GM19455 (cell line): ENCODE data around the gene CEP164.

ENCODE experiments used
- ATAC-seq: cut with Tn5 transposase; IDR thresholded peaks from one replicate; pipeline ENCODE4 v1.9.1; 2021; ENCODE audit not compliant: unreplicated experiment

CEP164 gene

DNA sequence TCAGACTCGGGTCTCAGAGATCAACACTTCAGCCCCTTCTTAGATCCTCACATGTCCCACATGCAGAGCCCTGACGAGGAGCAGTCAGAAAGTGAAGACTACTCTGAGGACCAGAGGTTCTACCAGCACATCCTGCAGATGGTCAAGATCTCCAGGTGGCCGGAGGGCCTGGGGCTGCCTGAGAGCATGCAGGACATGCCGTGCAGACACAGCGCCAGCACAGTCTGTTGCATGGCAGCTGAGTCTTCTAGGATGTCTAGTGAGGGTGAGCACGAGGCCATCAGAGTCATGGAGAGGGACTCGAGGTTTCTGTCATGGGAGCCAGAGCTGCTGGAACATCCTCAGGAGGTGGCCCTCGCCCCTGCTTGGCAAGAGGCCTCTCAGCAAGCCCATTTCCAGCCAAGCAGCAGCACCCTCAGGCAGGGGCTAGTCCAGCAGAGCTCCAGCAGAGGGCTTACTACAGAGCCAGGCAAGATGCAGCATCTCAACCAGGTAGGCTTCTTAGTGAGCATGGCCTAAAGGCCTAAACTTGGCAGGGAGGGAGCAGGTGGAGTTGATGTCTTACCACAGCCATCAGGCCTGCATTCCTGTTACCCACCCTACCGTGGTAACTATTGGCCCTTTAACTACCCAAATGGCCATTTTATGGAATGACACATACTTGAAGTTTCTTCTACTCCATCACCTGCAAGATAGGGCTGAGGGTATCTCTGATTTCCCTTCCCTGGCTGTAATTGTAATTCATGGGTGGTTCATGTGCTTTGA, 28.7 kb downstream of the CEP164 start:
- no peak for ATAC-seq

DNA sequence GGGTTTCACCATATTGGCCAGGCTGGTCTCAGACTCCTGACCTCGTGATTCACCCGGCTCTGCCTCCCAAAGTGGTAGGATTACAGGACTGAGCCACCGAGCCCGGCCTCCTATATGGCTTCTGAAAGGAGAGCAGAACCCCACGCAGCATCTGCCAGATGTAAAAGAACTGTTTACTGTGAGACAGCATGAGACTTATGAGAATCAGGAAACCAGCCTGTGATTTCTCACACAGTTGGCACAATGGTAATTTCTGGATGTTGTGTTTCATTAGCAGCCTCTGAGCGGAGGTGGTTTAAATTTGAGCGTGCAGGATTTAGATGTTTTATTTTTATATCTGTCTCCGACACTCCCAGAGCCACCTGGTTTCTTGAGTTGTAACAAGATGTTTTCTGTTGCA, 33.8 kb downstream of the CEP164 start:
- no peak for ATAC-seq

DNA sequence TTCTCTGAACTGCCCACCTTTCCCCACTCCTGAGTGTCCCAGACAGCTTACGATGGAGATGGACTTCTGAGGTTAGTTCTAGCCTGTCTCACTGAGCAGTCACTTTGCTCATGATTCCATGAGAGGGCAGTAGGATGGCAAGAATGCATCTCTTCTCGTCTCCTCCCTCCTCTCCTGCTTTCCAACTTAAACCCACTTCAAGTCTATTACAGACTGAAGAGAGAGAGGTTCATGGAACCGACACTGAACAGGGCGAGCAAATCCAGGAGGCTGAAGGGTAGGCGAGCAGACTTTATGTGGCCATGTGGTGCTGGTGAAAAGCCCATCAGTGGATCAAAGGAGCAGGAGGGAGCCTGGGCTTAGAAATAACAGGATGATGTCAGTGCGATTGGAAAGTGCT, 38.6 kb downstream of the CEP164 start:
- no peak for ATAC-seq

DNA sequence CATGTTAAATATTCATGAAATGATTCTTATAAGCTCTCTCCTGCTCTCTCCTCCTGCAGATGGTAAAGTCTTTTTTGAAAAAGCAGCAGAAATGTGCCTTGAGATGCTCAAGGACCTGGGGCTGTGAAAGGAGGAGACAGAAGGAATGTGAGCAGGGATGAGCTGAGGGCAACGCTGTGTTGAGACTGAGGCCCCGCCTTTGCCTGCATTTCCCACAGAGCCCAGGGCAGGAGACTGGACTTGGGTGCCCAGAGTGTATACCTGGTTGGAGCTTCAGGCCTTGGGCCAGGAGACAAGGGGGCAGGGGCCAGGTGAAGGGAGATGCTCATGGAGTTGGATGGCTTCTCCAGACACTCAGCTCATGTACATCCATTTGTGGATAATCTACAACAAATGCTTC, 39.2 kb downstream of the CEP164 start:
- no peak for ATAC-seq

DNA sequence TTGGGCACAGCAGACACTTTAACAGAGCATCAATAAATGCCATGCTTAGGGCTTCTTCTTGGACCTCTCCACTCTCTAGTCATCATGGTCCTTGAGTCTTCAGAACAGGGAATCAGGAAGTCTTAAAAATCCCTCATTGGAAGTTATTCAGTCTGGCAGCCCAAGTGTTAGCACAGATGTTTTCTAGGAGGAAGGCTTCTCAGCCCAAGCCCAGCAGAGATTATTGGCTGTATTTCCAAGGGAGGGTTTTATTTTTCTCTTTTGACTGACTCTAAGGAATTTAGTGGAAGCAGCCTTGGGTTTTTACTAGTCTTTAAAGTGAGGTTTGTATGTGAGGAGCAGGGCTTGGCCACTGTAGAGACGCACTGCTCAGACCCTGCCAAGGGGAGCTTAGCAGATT, 41.9 kb downstream of the CEP164 start:
- ATAC-seq = no peak

DNA sequence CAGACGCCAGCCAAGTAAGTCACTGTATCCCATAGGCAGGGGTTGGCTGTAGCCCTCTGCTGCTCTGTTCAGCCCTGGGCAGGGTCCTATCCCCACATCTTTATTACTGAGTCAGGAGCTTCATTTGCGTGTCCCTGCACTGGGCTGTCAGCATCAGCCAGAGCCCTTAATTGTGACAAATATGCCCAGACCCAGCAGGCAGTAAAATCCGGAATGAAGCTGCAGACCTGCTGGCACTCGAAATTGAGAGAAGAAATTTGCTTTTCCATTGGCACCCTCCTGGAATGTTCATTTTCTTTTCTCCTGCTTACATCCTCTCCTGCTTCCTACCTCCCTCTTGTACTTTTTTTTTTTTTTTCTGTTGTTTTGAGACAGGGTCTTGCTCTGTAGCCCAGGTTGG, 43.8 kb downstream of the CEP164 start:
- ATAC-seq = no peak

DNA sequence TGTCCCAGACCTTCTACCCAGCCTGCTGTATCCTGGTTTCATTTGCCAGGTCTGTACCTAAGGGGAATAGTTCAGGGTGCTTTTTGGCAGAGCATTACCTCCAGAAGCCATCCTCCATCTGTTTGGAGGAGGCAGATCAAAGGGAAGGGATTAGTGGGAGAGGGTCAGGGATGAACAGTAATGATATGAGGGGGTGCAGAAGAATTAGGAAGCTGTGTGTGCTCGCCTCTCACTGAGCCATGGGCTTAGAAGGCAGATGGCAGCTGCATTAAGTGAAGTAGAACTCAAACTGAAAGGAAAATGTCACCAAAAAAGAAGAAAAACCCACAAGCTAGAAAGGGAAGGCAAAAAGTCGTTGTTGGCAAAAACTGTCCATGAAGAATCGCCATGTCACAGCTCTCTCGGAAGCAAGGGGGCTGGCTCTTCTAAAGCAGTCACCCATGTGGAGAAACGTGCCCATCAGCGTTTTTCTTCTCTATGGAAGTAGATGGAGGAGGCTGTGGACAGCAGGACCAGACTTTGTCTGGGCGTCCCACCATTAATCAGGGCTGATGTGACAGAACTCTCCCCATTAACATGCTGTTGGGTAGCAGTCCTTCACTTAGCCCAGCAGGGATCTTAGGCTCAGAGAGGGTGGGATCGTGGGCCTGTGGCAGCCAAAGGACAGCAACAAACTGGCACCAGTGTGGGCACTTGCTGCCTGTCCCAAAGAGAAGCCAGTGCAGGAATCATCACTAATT, 46.8 kb downstream of the CEP164 start:
- ATAC-seq = no peak

DNA sequence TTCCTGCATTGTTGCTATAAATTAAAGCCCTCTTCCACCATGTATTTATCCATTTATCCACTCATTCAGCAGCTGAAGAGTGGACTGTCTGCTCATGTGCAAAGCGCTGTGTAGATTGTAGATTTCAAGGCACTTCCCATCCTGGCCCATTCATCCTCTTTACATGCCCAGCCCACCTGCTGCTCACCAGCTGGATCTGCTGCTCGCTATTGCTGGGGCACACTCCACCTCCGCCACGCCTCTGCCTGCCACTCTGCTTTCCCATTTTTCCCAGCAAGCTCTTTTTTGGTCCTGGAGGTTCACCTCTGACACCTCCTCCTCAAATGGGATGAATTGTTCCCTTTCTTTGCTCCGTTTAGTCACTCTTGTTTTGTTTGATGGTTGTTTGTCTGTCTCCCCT, 48.3 kb downstream of the CEP164 start:
- ATAC-seq = no peak

DNA sequence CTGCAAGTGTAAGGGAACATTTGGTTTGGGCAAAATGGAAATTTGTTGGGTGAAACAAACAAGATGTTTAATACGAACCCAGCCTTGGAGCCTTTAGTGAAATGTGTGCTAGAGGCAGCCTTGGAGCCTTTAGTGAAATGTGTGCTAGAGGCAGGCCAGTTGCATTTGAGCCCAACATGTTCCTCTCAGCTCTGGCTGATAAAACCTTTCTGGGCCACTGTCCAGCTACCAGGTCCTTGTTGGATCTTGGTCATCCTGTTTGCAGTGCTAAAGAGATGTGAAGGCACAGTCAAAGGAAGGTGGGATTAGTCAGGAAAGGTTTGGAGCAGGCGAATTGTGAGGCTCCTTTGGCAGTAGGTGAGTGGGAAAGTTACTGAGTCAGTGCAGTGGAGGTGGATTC, 48.9 kb downstream of the CEP164 start:
- no peak for ATAC-seq

DNA sequence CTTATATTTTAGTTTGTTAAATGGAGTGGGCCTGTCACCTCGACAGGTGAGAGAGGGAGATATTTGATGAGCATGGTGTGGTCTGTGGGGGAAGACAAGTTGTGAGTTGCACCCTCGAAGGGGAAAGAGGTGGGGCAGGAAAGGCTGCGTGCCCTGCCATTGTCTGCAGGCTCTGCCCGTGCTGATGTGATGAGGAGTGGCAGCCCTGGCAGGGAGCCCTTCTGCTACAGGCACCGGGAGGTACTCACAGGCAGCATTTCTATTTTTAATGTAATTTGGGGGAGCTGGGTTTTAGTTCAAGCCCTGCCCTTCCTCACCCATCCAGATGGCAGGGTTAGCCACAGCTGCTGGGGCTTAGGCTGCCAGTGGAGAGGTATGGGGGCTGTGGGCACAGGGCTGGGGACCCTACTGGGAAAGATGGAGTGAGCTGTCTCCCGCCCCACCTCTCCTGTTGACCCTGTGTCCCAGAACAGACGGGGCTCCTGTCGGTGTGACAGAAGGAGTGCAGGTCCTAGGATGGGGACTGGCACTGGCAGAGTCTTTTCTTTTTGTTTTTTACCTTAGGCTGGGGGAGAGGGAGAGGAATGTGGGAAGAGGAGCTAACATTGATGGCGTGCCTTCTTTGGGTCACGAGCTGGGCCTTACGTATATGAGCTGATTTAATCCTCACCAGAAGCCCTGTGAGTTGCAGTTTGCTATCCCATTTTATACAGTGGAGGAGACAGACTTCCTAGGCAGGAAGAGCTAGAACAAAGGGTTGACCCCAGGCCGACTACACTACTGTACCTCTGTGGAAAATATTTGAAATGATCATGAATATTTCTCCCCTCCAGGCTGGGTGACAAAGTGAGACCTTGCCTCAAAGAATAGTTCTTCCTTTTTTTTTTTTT, 51.6 kb downstream of the CEP164 start:
- no peak for ATAC-seq

DNA sequence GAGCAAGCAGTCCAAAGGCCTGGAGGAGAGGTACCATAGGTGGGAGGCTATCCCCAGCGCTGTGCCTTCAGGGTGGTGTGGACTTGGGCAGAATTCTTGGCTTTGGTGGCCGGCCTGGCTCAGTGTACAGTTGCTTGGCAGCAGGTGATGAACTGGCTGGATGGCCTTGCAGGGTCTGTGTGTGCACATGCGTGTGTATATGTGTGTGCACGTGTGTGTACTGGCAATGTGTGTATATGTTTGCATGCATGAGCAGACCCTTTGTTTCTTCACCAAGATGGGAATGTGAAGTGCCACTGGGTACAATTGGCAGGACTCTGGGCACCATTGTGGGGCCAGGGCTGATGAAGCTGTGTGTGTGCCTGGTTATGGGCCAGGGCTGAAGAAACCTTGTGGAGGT, 53.0 kb downstream of the CEP164 start:
- ATAC-seq = no peak

DNA sequence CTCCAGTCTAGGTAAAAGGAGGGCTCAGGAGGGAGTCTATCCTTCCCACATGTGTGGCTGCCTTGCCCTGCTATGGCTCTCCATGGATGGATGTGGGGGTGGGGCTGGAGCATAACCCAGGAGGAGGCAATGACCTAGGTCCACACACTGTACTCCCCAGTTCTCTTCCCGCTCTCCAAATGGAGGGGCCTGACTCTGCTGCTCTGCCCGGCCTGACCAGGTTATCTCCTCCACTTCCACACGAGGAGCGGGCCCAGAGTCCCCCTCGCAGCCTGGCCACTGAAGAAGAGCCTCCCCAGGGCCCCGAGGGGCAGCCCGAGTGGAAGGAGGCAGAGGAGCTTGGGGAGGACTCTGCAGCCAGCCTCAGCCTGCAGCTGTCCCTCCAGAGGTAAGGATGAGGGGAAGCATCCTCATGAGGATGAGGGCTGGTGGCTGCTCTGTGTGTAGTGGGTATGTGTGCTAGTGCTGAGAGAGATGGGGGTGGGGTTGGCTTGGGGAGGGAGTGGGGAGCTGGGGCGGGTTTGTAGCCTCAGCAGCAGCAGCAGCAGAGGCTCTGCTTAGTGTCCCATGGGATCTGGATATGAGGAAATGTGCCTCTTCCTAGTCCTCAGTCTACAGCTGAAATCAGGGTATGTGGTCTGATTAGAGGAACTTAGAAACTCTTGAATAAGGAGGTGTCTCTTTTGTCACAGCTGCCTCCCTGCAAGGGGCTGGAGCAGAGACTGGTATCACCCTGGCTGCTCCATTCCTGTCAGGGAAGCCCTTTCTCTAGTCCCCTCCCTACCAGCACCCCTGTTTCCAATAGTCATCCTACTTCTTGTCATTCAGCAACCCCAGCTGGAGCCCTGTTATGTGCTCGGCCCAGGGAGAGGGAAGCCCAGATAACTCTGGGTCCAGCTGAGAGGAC, 54.1 kb downstream of the CEP164 start:
- ATAC-seq = no peak

DNA sequence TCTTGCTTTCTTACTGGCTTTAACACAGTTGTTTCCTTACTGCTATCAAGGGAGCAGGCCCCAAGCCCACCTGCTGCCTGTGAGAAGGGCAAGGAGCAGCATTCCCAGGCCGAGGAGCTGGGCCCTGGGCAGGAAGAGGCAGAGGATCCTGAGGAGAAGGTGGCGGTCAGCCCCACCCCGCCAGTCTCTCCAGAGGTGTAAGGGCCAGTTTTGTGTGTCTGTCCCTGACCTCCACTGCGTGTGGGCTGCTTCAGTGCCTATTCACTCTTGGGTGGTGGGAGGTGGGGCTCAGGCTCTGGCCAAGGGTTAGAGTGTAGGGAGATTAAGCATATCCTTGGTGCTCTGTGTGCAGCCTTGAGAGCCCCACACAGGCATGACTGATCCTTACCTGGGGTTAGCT, 55.1 kb downstream of the CEP164 start:
- no peak for ATAC-seq

DNA sequence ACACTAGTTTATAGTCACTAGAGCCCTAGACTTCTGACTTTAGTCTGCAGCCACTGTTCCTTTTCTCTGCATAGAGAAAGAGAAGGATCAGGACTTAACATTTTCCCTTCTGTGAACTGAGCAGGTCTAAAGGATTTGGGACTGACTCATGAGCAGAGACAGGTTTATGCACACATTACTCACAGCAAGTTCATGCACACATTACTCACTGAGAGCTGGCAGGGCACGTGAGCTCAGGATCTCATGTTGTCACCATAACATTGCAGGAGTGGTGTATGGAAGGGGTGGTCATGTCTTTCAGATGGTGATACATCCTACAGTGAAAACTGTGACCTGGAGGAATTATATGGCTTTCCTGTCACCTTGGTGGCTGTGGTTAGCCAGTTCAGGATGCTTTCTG, 56.4 kb downstream of the CEP164 start:
- no peak for ATAC-seq

DNA sequence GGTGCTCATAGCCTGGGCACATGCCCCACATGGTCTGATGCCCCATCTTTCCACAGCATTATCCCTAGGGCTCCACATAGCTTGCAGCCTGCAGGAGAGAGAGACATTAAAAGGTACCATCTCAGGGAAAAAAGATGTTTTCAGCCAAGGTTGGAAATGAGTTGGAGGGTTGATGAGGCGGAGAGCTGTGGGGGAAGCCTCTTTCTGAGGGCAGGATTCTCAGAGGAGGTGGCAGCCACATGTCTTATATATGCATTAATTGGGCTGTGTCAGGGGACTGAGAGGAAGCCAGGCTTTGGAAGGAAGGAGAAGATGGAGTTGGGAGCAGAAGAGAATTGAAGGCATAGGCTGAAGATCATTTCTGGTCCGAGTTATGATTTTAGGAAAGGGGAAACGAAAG, 57.8 kb downstream of the CEP164 start:
- ATAC-seq = no peak

DNA sequence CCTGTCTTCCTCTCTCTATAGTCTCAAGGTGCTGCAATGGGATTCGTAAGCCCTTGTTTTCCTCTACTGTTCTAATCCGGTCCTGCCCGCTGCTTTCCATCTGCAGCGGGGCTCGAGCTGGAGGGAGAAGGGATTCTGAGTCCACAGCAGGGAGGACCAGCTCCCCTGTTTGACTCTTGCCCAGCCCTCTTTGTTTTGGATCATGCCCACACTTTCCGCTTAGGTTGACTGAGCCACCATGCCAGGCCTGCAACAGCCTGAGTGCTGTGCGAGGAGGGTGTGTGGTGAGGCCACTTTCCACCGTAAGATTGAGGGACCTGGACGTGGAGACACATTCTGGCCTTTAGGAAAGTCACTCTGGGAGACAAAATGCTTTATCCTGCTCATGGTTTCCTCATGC, 58.3 kb downstream of the CEP164 start:
- no peak for ATAC-seq

DNA sequence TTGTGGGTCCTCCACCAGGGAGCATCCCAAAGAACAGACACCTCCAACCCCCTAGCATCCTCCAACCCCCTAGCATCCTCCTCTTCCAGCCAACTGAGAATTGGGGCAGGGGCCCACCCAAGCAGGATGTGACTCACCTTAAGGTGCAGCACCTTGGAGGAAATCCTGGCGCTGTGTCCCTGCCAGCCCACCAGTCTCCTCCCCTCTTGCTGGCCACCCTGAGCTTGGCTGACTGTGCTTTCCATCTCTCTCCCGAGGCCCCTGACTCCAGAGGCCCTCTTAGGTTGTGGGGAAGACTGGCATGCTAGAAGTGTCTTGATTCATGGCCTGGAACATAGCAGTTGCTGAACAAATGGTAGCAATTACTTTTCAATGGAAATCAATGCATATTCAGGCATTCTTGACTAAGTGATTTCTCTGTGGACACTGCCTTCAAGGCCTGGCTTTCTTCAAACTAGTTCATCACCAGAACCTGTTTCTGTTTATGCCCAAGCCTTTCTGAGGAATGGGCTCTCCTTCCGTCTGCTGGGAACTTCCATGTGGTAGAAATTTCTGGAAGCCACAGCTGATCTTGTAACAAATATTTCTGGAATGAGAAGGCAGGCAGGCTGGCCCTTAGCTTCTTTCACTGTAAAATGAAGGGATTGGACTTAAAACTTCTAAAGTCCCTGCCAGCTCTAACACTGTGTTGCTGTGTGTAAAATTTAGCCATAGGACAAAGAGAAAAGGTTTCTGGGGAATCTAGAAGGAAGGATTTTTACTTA, 60.5 kb downstream of the CEP164 start:
- ATAC-seq = no peak

DNA sequence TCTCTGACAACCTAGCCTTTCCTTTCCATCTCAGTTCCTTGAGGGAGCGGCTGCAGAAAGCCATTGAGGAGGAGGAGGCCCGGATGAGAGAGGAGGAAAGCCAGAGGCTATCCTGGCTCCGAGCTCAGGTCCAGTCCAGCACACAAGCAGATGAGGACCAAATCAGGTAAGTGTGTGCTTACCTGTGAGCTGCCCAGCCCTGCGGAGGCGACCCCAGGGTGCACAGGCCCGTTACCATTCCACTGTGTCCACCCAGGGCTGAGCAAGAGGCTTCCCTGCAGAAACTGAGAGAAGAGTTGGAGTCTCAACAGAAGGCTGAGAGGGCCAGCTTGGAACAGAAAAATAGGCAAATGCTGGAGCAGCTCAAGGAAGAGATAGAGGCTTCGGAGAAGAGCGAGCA, 63.1 kb downstream of the CEP164 start:
- no peak for ATAC-seq

DNA sequence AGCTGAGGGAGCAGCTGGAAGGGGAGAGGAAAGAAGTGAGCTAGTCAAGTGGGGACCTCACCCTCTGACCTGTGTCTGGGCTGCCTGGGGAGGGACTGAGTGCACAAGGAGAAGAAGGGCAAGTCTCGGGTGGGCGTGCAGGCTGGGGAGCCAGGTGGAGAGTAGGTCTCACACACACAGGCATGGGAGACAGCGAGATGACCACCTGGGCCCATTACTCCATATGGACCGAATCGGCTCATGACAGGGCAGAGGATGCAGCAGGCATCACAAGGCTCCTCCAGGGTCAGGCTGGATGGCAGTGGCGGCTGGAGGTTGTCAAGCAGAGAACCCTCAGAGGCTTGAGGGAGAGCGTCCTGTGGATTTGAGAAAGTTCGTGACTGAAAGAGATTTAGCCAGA, 63.5 kb downstream of the CEP164 start:
- no peak for ATAC-seq
